H1 (cell line): Measurements from ENCODE around the gene MACF1. TPM values are rescaled to one million over a fixed set of nuclear protein-coding genes. Genes with fewer than 3 reads are reported as not detected.
"Not testable (repeated sequence)": the region's sequence is repeated elsewhere in the genome, so short reads cannot be mapped to it uniquely, and the experiment has no call there.

ENCODE experiments used
- CTCF ChIA-PET: fragments of 300-600 bp; sonication (Branson Sonifier 250); formaldehyde crosslinking; loops from one replicate; lab custom pipeline; 2021; ENCODE audit not compliant: partially characterized antibody; lab: Charles Lee
- POLR2A ChIA-PET: fragments of 300-600 bp; sonication (Branson Sonifier 250); formaldehyde crosslinking; loops from one replicate; lab custom pipeline; 2021; ENCODE audit warnings: inconsistent platforms; ENCODE audit not compliant: partially characterized antibody; lab: Charles Lee
- DNase-seq, 2 experiments: peaks; one replicate each; pipeline versions ENCODE4 v3.0.0 to v3.0.0-alpha.2; 2010 to 2022; ENCODE audit warnings: low spot score in 2 of 2, low read depth in 1 of 2, mixed read lengths in 1 of 2
- FAIRE-seq: peaks from 2 replicates; lab custom pipeline; 2011; peaks lifted over from hg19 to GRCh38; lab: Jason Lieb, UNC
- H2AFZ ChIP-seq: 2 replicates; pipeline ENCODE4 v1.8.1; 2012; ENCODE audit warnings: low read length, inconsistent platforms
- H2AK5ac ChIP-seq: 2 replicates; pipeline ENCODE4 v1.6.1; 2013; ENCODE audit warnings: low read depth, low read length
- H2BK120ac ChIP-seq: replicated peaks from 2 replicates; pipeline ENCODE3; 2013; ENCODE audit warnings: low read depth, low read length, inconsistent platforms
- H2BK12ac ChIP-seq: 2 replicates; pipeline ENCODE4 v1.6.1; 2013; ENCODE audit warnings: low read depth, low read length
- H2BK15ac ChIP-seq: 2 replicates; pipeline ENCODE4 v1.6.1; 2013; ENCODE audit warnings: low read length
- H2BK20ac ChIP-seq: 2 replicates; pipeline ENCODE4 v1.6.1; 2013; ENCODE audit warnings: low read length
- H2BK5ac ChIP-seq: 2 replicates; pipeline ENCODE4 v1.6.1; 2013; ENCODE audit warnings: low read depth, low read length
- H3K14ac ChIP-seq: 2 replicates; pipeline ENCODE4 v1.6.1; 2013; ENCODE audit warnings: inconsistent platforms; ENCODE audit not compliant: insufficient read length
- H3K18ac ChIP-seq: 2 replicates; pipeline ENCODE4 v1.6.1; 2013; ENCODE audit warnings: low read length; ENCODE audit errors: extremely low read depth
- H3K23ac ChIP-seq: 2 replicates; pipeline ENCODE4 v1.6.1; 2013; ENCODE audit warnings: inconsistent platforms; ENCODE audit not compliant: insufficient read length
- H3K23me2 ChIP-seq: 2 replicates; pipeline ENCODE4 v1.6.1; 2013; ENCODE audit warnings: low read depth, low read length
- H3K27ac ChIP-seq: 2 replicates; pipeline ENCODE4 v1.6.1; 2011; ENCODE audit warnings: low read depth, low read length, inconsistent platforms
- H3K27me3 ChIP-seq, 4 experiments: replicated peaks in 1 of 4; 1 replicate in 1 of 4; 2 replicates in 3 of 4; pipeline versions ENCODE4 v1.6.1 to v1.8.1; 2011 to 2013; ENCODE audit warnings: low read length in 3 of 4, mild to moderate bottlenecking in 3 of 4, inconsistent platforms in 2 of 4, mixed read lengths in 2 of 4, moderate library complexity in 1 of 4; ENCODE audit not compliant: control insufficient read depth in 3 of 4, insufficient read depth in 3 of 4; ENCODE audit errors: extremely low read depth in 1 of 4
- H3K36me3 ChIP-seq, 4 experiments: 2 replicates each; pipeline versions ENCODE4 v1.6.1 to v1.8.1; 2011 to 2013; ENCODE audit warnings: mild to moderate bottlenecking in 4 of 4, low read length in 3 of 4, moderate library complexity in 2 of 4, control low read depth in 1 of 4, inconsistent platforms in 1 of 4; ENCODE audit not compliant: insufficient read depth in 4 of 4, control insufficient read depth in 2 of 4
- H3K4ac ChIP-seq: replicated peaks from 2 replicates; pipeline ENCODE3; 2013; ENCODE audit warnings: low read length, low read depth, mixed read lengths, inconsistent platforms; ENCODE audit not compliant: insufficient read length
- H3K4me1 ChIP-seq, 4 experiments: replicated peaks in 1 of 4; 1 replicate in 1 of 4; 2 replicates in 3 of 4; pipeline versions ENCODE4 v1.6.1 to v1.8.1; 2011 to 2013; ENCODE audit warnings: low read length in 3 of 4, inconsistent platforms in 2 of 4, mixed read lengths in 1 of 4; ENCODE audit not compliant: insufficient read depth in 4 of 4, control insufficient read depth in 3 of 4
- H3K4me2 ChIP-seq, 2 experiments: 2 replicates each; pipeline versions ENCODE4 v1.6.1 to v1.8.1; 2011 to 2013; ENCODE audit warnings: low read depth in 2 of 2, low read length in 2 of 2, control low read depth in 1 of 2, inconsistent platforms in 1 of 2, mild to moderate bottlenecking in 1 of 2; ENCODE audit not compliant: insufficient read depth in 1 of 2
- H3K4me3 ChIP-seq, 4 experiments: fragments of 200-600, 300-600 bp in 1 of 4; sonication (generic), shearing (Covaris generic), sonication (Bioruptor Twin) in 1 of 4; 2 replicates each; pipeline versions ENCODE4 v1.5.1 to v1.8.1; 2011 to 2016; ENCODE audit warnings: low read length in 4 of 4, low read depth in 3 of 4, control low read depth in 2 of 4, inconsistent platforms in 2 of 4, mild to moderate bottlenecking in 2 of 4, mixed read lengths in 1 of 4, moderate library complexity in 1 of 4; ENCODE audit not compliant: insufficient read depth in 2 of 4; ENCODE audit errors: extremely low read depth in 1 of 4
- H3K56ac ChIP-seq: replicated peaks from 2 replicates; pipeline ENCODE3; 2013; ENCODE audit warnings: low read depth, mild to moderate bottlenecking, mixed read lengths, low read length, inconsistent platforms; ENCODE audit not compliant: insufficient read length
- H3K79me1 ChIP-seq: 2 replicates; pipeline ENCODE4 v1.6.1; 2013; ENCODE audit warnings: low read depth, low read length, control low read depth
- H3K79me2 ChIP-seq, 2 experiments: 2 replicates each; pipeline versions ENCODE4 v1.6.1 to v1.8.1; 2012 to 2013; ENCODE audit warnings: low read length in 2 of 2, mild to moderate bottlenecking in 2 of 2, inconsistent platforms in 1 of 2; ENCODE audit not compliant: insufficient read depth in 2 of 2, control insufficient read depth in 1 of 2
- H3K9ac ChIP-seq, 4 experiments: replicated peaks in 1 of 4; 1 replicate in 1 of 4; 2 replicates in 3 of 4; pipeline versions ENCODE4 v1.6.1 to v1.8.1; 2011 to 2013; ENCODE audit warnings: low read depth in 3 of 4, low read length in 3 of 4, control low read depth in 2 of 4, mild to moderate bottlenecking in 2 of 4, moderate library complexity in 2 of 4, inconsistent platforms in 1 of 4; ENCODE audit errors: extremely low read depth in 1 of 4
- H3K9me3 ChIP-seq, 2 experiments: 2 replicates each; pipeline versions ENCODE4 v1.6.1 to v1.8.1; 2012 to 2013; ENCODE audit warnings: mild to moderate bottlenecking in 2 of 2, moderate library complexity in 2 of 2, control low read depth in 1 of 2, inconsistent platforms in 1 of 2, low read depth in 1 of 2, low read length in 1 of 2, mixed read lengths in 1 of 2; ENCODE audit not compliant: insufficient read depth in 2 of 2
- H4K20me1 ChIP-seq, 2 experiments: replicated peaks in 1 of 2; 2 replicates each; pipeline versions ENCODE3 to v1.8.1; 2011 to 2013; ENCODE audit warnings: inconsistent platforms in 2 of 2, low read length in 2 of 2, mild to moderate bottlenecking in 1 of 2; ENCODE audit not compliant: insufficient read depth in 2 of 2, control insufficient read depth in 1 of 2
- H4K5ac ChIP-seq: 2 replicates; pipeline ENCODE4 v1.6.1; 2013; ENCODE audit warnings: low read length, low read depth, mixed read lengths, inconsistent platforms; ENCODE audit not compliant: insufficient read length
- H4K8ac ChIP-seq: 2 replicates; pipeline ENCODE4 v1.8.0; 2013; ENCODE audit warnings: mild to moderate bottlenecking, moderate library complexity, low read length, inconsistent platforms; ENCODE audit not compliant: insufficient read depth; ENCODE audit errors: extremely low read depth
- H4K91ac ChIP-seq: replicated peaks from 2 replicates; pipeline ENCODE3; 2013; ENCODE audit warnings: low read length, mixed read lengths, inconsistent platforms; ENCODE audit not compliant: insufficient read length
- BCL11A ChIP-seq, 2 experiments: IDR thresholded peaks; one replicate each; pipeline ENCODE4 v1.6.1; 2011; ENCODE audit warnings: low read depth in 2 of 2, low read length in 2 of 2, mild to moderate bottlenecking in 2 of 2
- CBX8 ChIP-seq: fragments of 300-800, 300-1000 bp; sonication (generic); IDR thresholded peaks from 2 replicates; pipeline ENCODE4 v1.7.1; 2016; ENCODE audit warnings: low read depth, low read length, borderline replicate concordance
- HDAC6 ChIP-seq: IDR thresholded peaks from one replicate; pipeline ENCODE4 v1.7.1; 2012; ENCODE audit warnings: low read depth, mild to moderate bottlenecking, inconsistent platforms, low read length, moderate library complexity
- SP4 ChIP-seq: IDR thresholded peaks from 2 replicates; pipeline ENCODE4 v1.6.1; 2012; ENCODE audit warnings: low read length, inconsistent platforms
- USF2 ChIP-seq: IDR thresholded peaks from 2 replicates; pipeline ENCODE4 v1.6.1; 2011; ENCODE audit warnings: low read length, improper control_type of control experiment
- WGBS, 2 experiments: shearing (Covaris generic) in 1 of 2; methylation state at CpG; one replicate each; pipeline versions ENCODE4 v1.1.6 to v1.1.7; 2013 to 2015; ENCODE audit warnings: low lambda C conversion rate in 2 of 2, mixed read lengths in 2 of 2, inconsistent platforms in 1 of 2, low coverage in 1 of 2, missing lambda C conversion rate in 1 of 2; ENCODE audit not compliant: insufficient replicate concordance in 2 of 2, insufficient coverage in 1 of 2, insufficient read length in 1 of 2; ENCODE audit errors: extremely low coverage in 1 of 2, missing lambda C conversion rate in 1 of 2; 5-methylcytosine and 5-hydroxymethylcytosine counted together
- polyA plus RNA-seq, 7 experiments: library from polyadenylated mRNA; depleted of rRNA in 3 of 7; stranded (reverse) in 5 of 7; unstranded in 2 of 7; fragments of >200 nt in 5 of 7; fragments of 200-250 nt in 2 of 7; gene quantifications; 1 replicate in 5 of 7; 2 replicates in 1 of 7; 4 replicates in 1 of 7; pipeline versions ENCODE4 v1.2.1 to v1.2.3, GENCODE V29; 2011 to 2013; ENCODE audit warnings: missing spikeins in 2 of 7, mixed read lengths in 2 of 7
- total RNA-seq: library from RNA; stranded (reverse); fragmentation: NEBNext Ultra II Directional; extraction: Animal tissue kit (Norgen Biotek cat#: 25700); gene quantifications from 2 replicates; pipeline ENCODE4 v1.2.1, GENCODE V29; 2021

Gene MACF1
- total and polyA plus RNA-seq, 2 of the 8 experiments (the other 6 are each of a cell fraction or from before 2014, with no cell fraction given) = 59.8 to 285 TPM

- no peak for TF ChIP-seq USF2
- no peak for TF ChIP-seq CBX8
- TF ChIP-seq HDAC6 = no peak
- no peak for TF ChIP-seq BCL11A (IDR thresholded peaks at IDR 0.05; ENCODE audit: low read depth in 2 of 2, low read length in 2 of 2)
- no peak for TF ChIP-seq SP4
- TF ChIP-seq, all 59 proteins: peak for 0
Measured at GRCh38 chr1:39474810-39475209, 270.3 kb downstream of the MACF1 start (continued).

DNA sequence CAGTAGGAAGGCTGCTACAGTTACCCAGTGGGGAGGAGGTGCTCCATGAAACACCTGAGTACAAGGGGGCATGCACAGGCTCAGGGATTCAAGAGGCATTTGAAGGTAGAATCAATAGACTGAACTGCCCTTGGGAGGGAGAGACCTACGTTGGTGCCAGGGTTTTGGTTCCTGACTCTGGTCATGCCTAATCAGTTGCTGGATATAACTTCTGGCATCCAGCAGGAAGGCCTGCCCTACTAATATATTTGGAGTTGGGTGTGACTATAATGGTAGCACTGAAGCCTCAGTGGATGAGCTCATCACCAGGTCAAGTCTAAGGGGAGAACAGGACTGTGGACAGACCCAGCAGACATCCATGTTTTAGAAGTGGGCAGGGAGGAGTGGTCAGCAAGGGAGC lies 271.1 kb downstream of the MACF1 start:
- not testable (repeated sequence) for H3K27me3 ChIP-seq, H4K91ac ChIP-seq, H3K56ac ChIP-seq, H3K23ac ChIP-seq, FAIRE-seq, H2BK15ac ChIP-seq, H3K4me3 ChIP-seq, H3K23me2 ChIP-seq, H4K8ac ChIP-seq, H3K79me2 ChIP-seq, H2BK120ac ChIP-seq, H3K9me3 ChIP-seq, H2BK12ac ChIP-seq, H3K9ac ChIP-seq, H3K4me1 ChIP-seq, DNase-seq, H2AFZ ChIP-seq, H3K79me1 ChIP-seq, H3K4me2 ChIP-seq, H4K5ac ChIP-seq, H2BK5ac ChIP-seq, H2AK5ac ChIP-seq, H4K20me1 ChIP-seq, H3K4ac ChIP-seq, H3K18ac ChIP-seq, H3K27ac ChIP-seq, H3K14ac ChIP-seq, H2BK20ac ChIP-seq
- CTCF ChIA-PET = interaction anchor here (0.5 to 12.0 kb wide), 3 partner anchors 64 to 784 kb away, joined by 3 to 68 read pairs (median 3); no protein-coding TSS in a partner anchor
- WGBS, 2 experiments = 89% methylated on average over 1 of the region's 1 CpG; no CpG with 5 or more reads in 1 of the 2 experiments
- peaks cover 2 to 31% (median 20%) of the 10 kb centered on the region in 4 experiments; a peak in 7 of 8 replicates for H3K36me3 ChIP-seq
- POLR2A ChIA-PET = interaction anchor here (1.0 to 1.3 kb wide), 4 partner anchors 14 to 108 kb away, joined by 3 to 4 read pairs (median 3); no protein-coding TSS in a partner anchor
